ENCODE results near the gene SPTBN1.

DNA sequence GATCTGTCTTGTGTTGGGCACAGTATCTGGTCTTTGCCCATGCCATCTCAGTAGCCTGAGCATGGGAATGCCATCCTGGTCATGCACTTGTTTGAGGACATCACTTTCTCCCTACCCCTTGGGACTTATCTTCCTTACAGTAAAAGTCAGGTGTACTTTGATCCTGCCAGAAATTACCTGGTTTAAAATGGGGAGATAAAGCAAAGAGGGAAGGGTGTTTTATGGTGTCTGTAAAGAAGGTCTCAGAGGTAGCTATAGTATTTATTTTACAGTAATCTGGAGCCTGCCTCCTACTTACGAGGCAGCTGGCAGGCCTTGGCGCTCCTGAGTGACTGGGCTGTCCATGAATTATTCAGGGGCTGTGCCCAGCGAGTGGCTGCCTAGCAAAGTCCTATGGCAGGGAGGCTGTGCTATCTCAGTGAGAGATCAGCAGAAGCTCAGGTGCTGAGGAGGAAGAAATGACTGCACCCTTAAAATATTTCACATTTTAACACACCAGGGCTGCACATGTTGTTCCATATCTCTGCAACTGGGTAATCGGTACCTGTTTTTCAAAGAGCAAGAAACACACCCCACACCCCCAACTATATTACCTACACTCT, 93.9 kb downstream of the SPTBN1 start:
- TF ChIP-seq EZH2 (IDR thresholded peaks at IDR 0.05; ENCODE audit: insufficient read depth, poor library complexity, severe bottlenecking), result no peak
- TF ChIP-seq EZH2phosphoT487 (IDR thresholded peaks at IDR 0.05; ENCODE audit: insufficient read depth, low read depth), result no peak

Measured in GM23248 (cell line).